ENCODE measurements around the gene CLDN5.

CLDN5 gene

GRCh38 chr22:19515654-19516377 lies 8.4 kb downstream of the CLDN5 start:
- H3K4me3 ChIP-seq (ENCODE audit: low read length) = no peak overlapping the region

GRCh38 chr22:19514831-19515565 lies 9.2 kb downstream of the CLDN5 start:
- Histone ChIP-seq H3K4me3 (ENCODE audit: low read length) (no peak overlapping the region), H2AFZ (ENCODE audit: low read depth, low read length) (no peak overlapping the region), H3K9me3 (ENCODE audit: low read length) (no peaks in the 10 kb centered on the region), H3K27me3 (ENCODE audit: insufficient read depth, low read length) (no peaks in the 10 kb centered on the region), H3K36me3 (ENCODE audit: insufficient read depth, low read length) (peaks cover 21% of the 10 kb centered on the region), H3K4me1 (ENCODE audit: insufficient read depth, low read length) (peaks cover 10% of the 10 kb centered on the region)

More at GRCh38 chr22:19515654-19516377, 8.4 kb downstream of the CLDN5 start:
- Histone ChIP-seq H3K36me3 (ENCODE audit: insufficient read depth, low read length) (peaks cover 21% of the 10 kb centered on the region), H3K4me1 (ENCODE audit: insufficient read depth, low read length) (peaks cover 10% of the 10 kb centered on the region), H2AFZ (ENCODE audit: low read depth, low read length) (no peak overlapping the region), H3K9me3 (ENCODE audit: low read length) (no peaks in the 10 kb centered on the region), H3K27me3 (ENCODE audit: insufficient read depth, low read length) (no peaks in the 10 kb centered on the region)

DNA sequence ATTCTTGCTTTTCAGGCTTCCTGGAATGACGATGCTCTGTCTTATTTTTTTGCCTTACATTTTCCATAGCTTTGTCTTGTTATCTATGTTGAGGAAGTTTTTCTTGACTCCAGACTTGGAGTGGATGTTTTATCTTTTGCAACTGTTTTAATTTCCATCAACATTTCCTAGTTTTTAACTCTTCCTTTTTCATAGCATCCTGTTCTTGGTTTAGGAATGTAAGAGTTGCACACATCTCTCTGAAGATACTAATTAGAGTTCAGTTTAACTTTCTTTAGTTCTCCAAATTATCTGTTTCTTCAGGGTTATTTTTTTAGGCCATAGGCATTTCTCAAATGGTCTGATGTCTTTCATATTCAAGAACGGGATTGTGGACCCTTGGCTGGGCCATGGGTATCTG lies 10.4 kb downstream of the CLDN5 start:
- Histone ChIP-seq H2AFZ (ENCODE audit: low read depth, low read length) (no peak overlapping the region), H3K4me3 (ENCODE audit: low read length) (no peak overlapping the region), H3K27me3 (ENCODE audit: insufficient read depth, low read length) (no peaks in the 10 kb centered on the region), H3K4me1 (ENCODE audit: insufficient read depth, low read length) (peaks cover 10% of the 10 kb centered on the region), H3K36me3 (ENCODE audit: insufficient read depth, low read length) (peaks cover 24% of the 10 kb centered on the region), H3K9me3 (ENCODE audit: low read length) (no peaks in the 10 kb centered on the region)

DNA sequence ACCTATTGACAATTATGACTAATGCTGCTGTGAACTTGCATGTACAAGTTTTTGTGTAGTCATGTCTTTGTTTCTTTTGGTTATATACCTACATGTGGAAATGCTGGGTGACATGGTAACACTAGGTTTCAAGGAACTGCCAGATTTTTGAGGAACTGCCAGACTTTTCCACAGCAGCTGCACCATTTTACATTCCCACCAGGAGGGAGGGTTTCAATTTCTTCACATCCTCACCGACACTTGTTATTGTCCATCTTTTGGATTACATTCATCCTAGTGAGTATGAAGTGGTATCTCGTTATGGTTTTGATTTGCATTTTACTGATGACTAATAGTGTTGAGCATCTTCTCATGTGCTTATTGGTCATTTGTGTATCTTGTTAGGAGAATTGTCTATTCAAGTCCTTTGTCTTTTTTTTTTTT lies 13.3 kb downstream of the CLDN5 start:
- Histone ChIP-seq H3K36me3 (ENCODE audit: insufficient read depth, low read length) (peaks cover 36% of the 10 kb centered on the region), H3K4me3 (ENCODE audit: low read length) (no peak overlapping the region), H3K4me1 (ENCODE audit: insufficient read depth, low read length) (peaks cover 10% of the 10 kb centered on the region), H3K9me3 (ENCODE audit: low read length) (no peaks in the 10 kb centered on the region), H2AFZ (ENCODE audit: low read depth, low read length) (no peak overlapping the region), H3K27me3 (ENCODE audit: insufficient read depth, low read length) (no peaks in the 10 kb centered on the region)

GRCh38 chr22:19509923-19510322 lies 14.3 kb downstream of the CLDN5 start:
- H3K27me3 ChIP-seq (ENCODE audit: insufficient read depth, low read length) = no peaks in the 10 kb centered on the region
- H3K4me1 ChIP-seq (ENCODE audit: insufficient read depth, low read length) = peaks cover 6% of the 10 kb centered on the region
- peaks cover 41% of the 10 kb centered on the region for H3K36me3 ChIP-seq (ENCODE audit: insufficient read depth, low read length)
- H3K9me3 ChIP-seq (ENCODE audit: low read length) = no peaks in the 10 kb centered on the region
- no peak overlapping the region for H2AFZ ChIP-seq (ENCODE audit: low read depth, low read length)
- H3K4me3 ChIP-seq (ENCODE audit: low read length) = no peak overlapping the region

DNA sequence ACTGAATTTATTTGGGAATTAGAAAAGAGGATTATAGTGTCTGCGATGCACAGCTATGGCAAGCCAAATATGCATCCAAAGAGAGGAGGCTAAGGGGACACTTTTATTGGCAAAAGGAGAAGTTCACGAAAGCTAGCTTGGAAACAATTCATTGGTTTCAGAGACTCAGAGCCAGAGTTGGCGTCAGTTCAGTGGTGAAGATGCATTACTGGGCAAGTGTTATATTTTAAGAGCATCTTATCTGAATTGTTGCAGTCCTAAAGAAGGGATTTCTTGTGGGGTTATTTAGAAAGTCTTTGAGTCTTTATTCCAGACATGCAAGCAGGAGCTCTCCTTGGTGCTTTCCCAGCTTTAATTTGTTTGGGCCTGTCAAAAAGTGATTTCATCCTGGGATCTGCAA lies 15.0 kb downstream of the CLDN5 start:
- no peak overlapping the region for H2AFZ ChIP-seq (ENCODE audit: low read depth, low read length)
- H3K27me3 ChIP-seq (ENCODE audit: insufficient read depth, low read length) = no peaks in the 10 kb centered on the region
- peaks cover 41% of the 10 kb centered on the region for H3K36me3 ChIP-seq (ENCODE audit: insufficient read depth, low read length)
- H3K4me3 ChIP-seq (ENCODE audit: low read length) = no peak overlapping the region
- H3K4me1 ChIP-seq (ENCODE audit: insufficient read depth, low read length) = no peaks in the 10 kb centered on the region
- H3K9me3 ChIP-seq (ENCODE audit: low read length) = no peaks in the 10 kb centered on the region

DNA sequence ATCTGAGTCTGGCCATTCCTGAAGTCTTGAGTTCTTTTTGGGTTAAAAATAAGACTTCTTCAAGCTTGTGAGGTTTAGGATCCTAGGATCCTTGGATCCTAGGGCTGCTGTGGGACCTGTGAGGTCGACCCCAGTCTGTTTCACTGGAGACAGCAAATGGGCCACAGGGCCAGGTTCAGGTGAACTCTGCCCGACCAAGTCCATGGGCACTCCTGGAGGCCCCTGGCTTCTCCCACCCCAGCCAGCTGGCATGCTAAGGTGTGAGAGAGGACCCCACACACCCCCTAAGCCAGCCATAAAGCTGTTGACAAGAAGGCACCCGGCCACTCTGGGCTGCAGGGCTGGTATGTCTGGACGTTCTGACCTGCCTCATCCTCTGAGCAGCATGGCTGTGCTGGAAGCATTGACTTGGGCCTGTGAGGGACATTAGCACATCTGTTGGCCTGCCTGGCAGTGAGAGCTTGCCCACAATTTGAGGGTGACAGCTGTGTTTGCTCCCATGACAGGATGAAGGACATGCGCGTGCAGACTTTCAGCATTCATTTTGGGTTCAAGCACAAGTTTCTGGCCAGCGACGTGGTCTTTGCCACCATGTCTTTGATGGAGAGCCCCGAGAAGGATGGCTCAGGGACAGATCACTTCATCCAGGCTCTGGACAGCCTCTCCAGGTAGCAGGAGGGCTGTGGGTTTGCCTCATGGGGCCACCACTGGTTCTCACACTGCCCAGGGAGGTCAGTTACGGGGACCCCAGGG lies 16.0 kb downstream of the CLDN5 start:
- Histone ChIP-seq H2AFZ (ENCODE audit: low read depth, low read length) (no peak overlapping the region), H3K4me3 (ENCODE audit: low read length) (no peak overlapping the region), H3K36me3 (ENCODE audit: insufficient read depth, low read length) (peaks cover 42% of the 10 kb centered on the region)

DNA sequence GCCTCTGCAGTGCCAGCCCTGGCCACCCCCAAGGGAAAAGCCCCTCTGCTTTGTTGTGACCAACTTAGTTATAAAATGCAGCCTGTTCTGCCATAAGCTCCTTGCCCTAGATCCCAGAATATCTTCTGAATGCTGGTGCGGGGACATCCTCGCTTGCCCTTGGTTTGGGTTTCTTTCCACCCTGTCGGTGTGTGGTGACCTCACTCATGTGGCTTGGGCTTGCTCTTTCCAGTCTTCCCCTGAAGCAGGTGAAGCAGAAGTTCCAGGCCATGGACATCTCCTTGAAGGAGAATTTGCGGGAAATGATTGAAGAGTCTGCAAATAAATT lies 16.7 kb downstream of the CLDN5 start:
- Histone ChIP-seq H2AFZ (ENCODE audit: low read depth, low read length) (no peak overlapping the region), H3K4me3 (ENCODE audit: low read length) (no peak overlapping the region), H3K4me1 (ENCODE audit: insufficient read depth, low read length) (no peaks in the 10 kb centered on the region), H3K36me3 (ENCODE audit: insufficient read depth, low read length) (peaks cover 40% of the 10 kb centered on the region), H3K9me3 (ENCODE audit: low read length) (no peaks in the 10 kb centered on the region), H3K27me3 (ENCODE audit: insufficient read depth, low read length) (no peaks in the 10 kb centered on the region)

More for the DNA sequence above, 16.0 kb downstream of the CLDN5 start:
- no peaks in the 10 kb centered on the region for H3K9me3 ChIP-seq (ENCODE audit: low read length)
- H3K27me3 ChIP-seq (ENCODE audit: insufficient read depth, low read length) = no peaks in the 10 kb centered on the region
- no peaks in the 10 kb centered on the region for H3K4me1 ChIP-seq (ENCODE audit: insufficient read depth, low read length)

DNA sequence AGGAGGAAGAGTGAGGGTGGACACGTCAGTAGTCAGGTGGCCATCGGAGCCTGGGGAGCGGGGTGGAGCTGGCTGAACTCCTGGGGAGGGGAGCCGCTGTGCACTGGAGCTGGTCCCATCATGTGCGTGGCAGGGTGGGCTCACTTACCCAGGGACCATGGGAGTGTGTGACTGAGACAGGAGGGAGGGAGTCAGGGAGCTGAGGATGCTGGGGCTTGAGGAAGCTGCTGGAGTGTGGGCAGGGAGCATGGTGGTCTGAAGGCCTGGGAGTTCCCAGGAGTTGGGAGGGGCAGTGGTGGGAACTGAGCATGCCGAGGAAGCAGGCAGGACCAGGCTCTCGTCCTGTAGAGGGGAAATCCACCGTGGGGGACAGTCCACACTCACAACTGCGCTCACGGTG lies 18.0 kb downstream of the CLDN5 start:
- Histone ChIP-seq H3K9me3 (ENCODE audit: low read length) (no peaks in the 10 kb centered on the region), H3K27me3 (ENCODE audit: insufficient read depth, low read length) (no peaks in the 10 kb centered on the region), H3K4me1 (ENCODE audit: insufficient read depth, low read length) (no peaks in the 10 kb centered on the region), H2AFZ (ENCODE audit: low read depth, low read length) (no peak overlapping the region), H3K36me3 (ENCODE audit: insufficient read depth, low read length) (peaks cover 38% of the 10 kb centered on the region), H3K4me3 (ENCODE audit: low read length) (no peak overlapping the region)

DNA sequence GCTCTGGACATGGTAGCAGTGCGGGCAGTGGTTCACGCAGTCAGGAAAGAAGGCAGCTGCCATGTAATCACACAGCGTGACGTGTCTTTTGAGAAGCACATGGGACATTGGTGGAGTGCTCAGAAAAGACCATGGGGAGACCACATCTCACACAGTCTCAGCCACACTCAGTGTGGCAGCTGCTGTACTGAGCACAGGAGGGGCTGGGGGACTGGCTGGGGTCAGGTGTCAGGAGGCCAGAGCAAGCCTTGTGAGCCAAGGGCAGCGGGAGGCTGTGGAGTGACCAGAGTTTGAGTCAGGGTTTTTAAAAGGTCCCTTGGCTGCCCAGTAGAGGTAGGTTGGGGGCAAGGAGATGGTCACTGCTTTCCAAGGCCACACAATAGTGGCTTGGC lies 18.5 kb downstream of the CLDN5 start:
- Histone ChIP-seq H3K9me3 (ENCODE audit: low read length) (no peaks in the 10 kb centered on the region), H3K4me3 (ENCODE audit: low read length) (no peak overlapping the region), H3K27me3 (ENCODE audit: insufficient read depth, low read length) (no peaks in the 10 kb centered on the region), H3K36me3 (ENCODE audit: insufficient read depth, low read length) (peaks cover 34% of the 10 kb centered on the region), H3K4me1 (ENCODE audit: insufficient read depth, low read length) (no peaks in the 10 kb centered on the region), H2AFZ (ENCODE audit: low read depth, low read length) (no peak overlapping the region)

GRCh38 chr22:19504900-19505734 lies 19.1 kb downstream of the CLDN5 start:
- Histone ChIP-seq H3K9me3 (ENCODE audit: low read length) (no peaks in the 10 kb centered on the region), H2AFZ (ENCODE audit: low read depth, low read length) (no peak overlapping the region), H3K36me3 (ENCODE audit: insufficient read depth, low read length) (peaks cover 31% of the 10 kb centered on the region), H3K4me3 (ENCODE audit: low read length) (no peak overlapping the region), H3K4me1 (ENCODE audit: insufficient read depth, low read length) (no peaks in the 10 kb centered on the region), H3K27me3 (ENCODE audit: insufficient read depth, low read length) (no peaks in the 10 kb centered on the region)

GRCh38 chr22:19503869-19504268 lies 20.3 kb downstream of the CLDN5 start:
- H2AFZ ChIP-seq (ENCODE audit: low read depth, low read length) = no peak overlapping the region
- no peaks in the 10 kb centered on the region for H3K9me3 ChIP-seq (ENCODE audit: low read length)
- peaks cover 35% of the 10 kb centered on the region for H3K36me3 ChIP-seq (ENCODE audit: insufficient read depth, low read length)

More at GRCh38 chr22:19503869-19504268, 20.3 kb downstream of the CLDN5 start:
- H3K4me3 ChIP-seq (ENCODE audit: low read length) = no peak overlapping the region
- no peaks in the 10 kb centered on the region for H3K4me1 ChIP-seq (ENCODE audit: insufficient read depth, low read length)
- H3K27me3 ChIP-seq (ENCODE audit: insufficient read depth, low read length) = no peaks in the 10 kb centered on the region

All from neuron (in vitro differentiated cells).